AG04450 (cell line): ENCODE data around the gene MTA1. TPM values are rescaled to one million over a fixed set of nuclear protein-coding genes. Genes with fewer than 3 reads are reported as not detected.
A peak's percentile ranks its signal among the peaks of the same experiment; 100 is the strongest.

Experiments used
- CTCF ChIA-PET: fragments of 300-600, 350-600 bp; formaldehyde crosslinking; extraction: SDS; loops from one replicate; lab custom pipeline; 2022; ENCODE audit warnings: antibody characterized with exemption, inconsistent platforms; lab: Charles Lee
- POLR2A ChIA-PET: fragments of 350-600 bp; formaldehyde crosslinking; extraction: SDS; loops from one replicate; lab custom pipeline; 2021; ENCODE audit warnings: antibody characterized with exemption, inconsistent platforms; lab: Yijun Ruan, JAX
- DNase-seq: peaks from one replicate; pipeline ENCODE4 v3.0.0-alpha.2; 2011; ENCODE audit warnings: low read depth, low spot score
- H3K27ac ChIP-seq: one replicate; pipeline ENCODE4 v1.5.1; 2012; ENCODE audit warnings: low read depth, low read length, control low read depth
- H3K27me3 ChIP-seq: one replicate; pipeline ENCODE4 v1.6.0; 2012; ENCODE audit warnings: low read length; ENCODE audit not compliant: control insufficient read depth, insufficient read depth
- H3K4me3 ChIP-seq: 2 replicates; pipeline ENCODE4 v1.5.1; 2011; ENCODE audit warnings: mild to moderate bottlenecking, low read depth, low read length, control low read depth
- H3K9me3 ChIP-seq: 2 replicates; pipeline ENCODE4 v1.5.1; 2012; ENCODE audit warnings: low read length; ENCODE audit not compliant: control insufficient read depth, insufficient read depth
- polyA plus RNA-seq: library from polyadenylated mRNA; depleted of rRNA; stranded (reverse); fragments of >200 nt; gene quantifications from 2 replicates; pipeline ENCODE4 v1.2.3, GENCODE V29; 2011
- TF ChIP-seq, protein P1 (sequence below): IDR thresholded peaks from 2 replicates; pipeline ENCODE4 v1.5.1; 2011; ENCODE audit warnings: low read depth, low read length, control low read depth, inconsistent platforms

MTA1 gene
- polyA plus RNA-seq, 1 experiment, result 36.0 TPM

DNA sequence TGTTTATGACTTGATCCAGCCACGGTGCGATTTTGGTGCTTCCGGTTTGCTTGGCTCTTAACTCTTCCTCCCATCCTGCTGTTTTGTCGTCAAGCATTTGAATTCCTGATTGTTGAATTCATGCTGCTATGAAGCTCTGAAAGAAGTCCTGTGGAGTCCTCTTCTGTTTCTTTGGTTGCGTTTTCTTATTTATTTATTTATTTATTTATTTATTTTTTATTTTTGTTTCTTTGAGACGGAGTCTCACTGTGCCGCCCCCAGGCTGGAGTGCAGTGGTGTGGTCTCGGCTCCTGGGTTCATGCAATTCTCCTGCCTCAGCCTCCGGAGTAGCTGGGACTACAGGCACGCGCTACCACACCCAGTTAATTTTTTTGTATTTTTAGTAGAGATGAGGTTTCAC lies 3.0 kb upstream of the MTA1 start:
- H3K9me3 ChIP-seq, result no peaks in the 10 kb centered on the region; the same call in 1 of the 2 replicates
- ChIA-PET CTCF (no interaction called here), POLR2A (no interaction called here)
- H3K27me3 ChIP-seq, result no peaks in the 10 kb centered on the region
- TF ChIP-seq, protein P1, sequence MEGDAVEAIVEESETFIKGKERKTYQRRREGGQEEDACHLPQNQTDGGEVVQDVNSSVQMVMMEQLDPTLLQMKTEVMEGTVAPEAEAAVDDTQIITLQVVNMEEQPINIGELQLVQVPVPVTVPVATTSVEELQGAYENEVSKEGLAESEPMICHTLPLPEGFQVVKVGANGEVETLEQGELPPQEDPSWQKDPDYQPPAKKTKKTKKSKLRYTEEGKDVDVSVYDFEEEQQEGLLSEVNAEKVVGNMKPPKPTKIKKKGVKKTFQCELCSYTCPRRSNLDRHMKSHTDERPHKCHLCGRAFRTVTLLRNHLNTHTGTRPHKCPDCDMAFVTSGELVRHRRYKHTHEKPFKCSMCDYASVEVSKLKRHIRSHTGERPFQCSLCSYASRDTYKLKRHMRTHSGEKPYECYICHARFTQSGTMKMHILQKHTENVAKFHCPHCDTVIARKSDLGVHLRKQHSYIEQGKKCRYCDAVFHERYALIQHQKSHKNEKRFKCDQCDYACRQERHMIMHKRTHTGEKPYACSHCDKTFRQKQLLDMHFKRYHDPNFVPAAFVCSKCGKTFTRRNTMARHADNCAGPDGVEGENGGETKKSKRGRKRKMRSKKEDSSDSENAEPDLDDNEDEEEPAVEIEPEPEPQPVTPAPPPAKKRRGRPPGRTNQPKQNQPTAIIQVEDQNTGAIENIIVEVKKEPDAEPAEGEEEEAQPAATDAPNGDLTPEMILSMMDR, result no peak
- no peak for DNase-seq
- H3K4me3 ChIP-seq, result no peak overlapping the region
- H3K27ac ChIP-seq, result no peak overlapping the region

- no peak for DNase-seq
- POLR2A ChIA-PET, result no interaction called here
- Histone ChIP-seq H3K27ac (no peak overlapping the region), H3K9me3 (no peaks in the 10 kb centered on the region; the same call in 1 of the 2 replicates), H3K27me3 (no peaks in the 10 kb centered on the region), H3K4me3 (no peak overlapping the region)
- CTCF ChIA-PET, result interaction anchor here (1.3 kb wide), 1 partner anchor 47 kb away, joined by 4 read pairs; no protein-coding TSS in a partner anchor
- TF ChIP-seq, protein P1, result no peak
These were observed 1.9 kb upstream of the MTA1 start for GRCh38 chr14:105417690-105418121.

DNA sequence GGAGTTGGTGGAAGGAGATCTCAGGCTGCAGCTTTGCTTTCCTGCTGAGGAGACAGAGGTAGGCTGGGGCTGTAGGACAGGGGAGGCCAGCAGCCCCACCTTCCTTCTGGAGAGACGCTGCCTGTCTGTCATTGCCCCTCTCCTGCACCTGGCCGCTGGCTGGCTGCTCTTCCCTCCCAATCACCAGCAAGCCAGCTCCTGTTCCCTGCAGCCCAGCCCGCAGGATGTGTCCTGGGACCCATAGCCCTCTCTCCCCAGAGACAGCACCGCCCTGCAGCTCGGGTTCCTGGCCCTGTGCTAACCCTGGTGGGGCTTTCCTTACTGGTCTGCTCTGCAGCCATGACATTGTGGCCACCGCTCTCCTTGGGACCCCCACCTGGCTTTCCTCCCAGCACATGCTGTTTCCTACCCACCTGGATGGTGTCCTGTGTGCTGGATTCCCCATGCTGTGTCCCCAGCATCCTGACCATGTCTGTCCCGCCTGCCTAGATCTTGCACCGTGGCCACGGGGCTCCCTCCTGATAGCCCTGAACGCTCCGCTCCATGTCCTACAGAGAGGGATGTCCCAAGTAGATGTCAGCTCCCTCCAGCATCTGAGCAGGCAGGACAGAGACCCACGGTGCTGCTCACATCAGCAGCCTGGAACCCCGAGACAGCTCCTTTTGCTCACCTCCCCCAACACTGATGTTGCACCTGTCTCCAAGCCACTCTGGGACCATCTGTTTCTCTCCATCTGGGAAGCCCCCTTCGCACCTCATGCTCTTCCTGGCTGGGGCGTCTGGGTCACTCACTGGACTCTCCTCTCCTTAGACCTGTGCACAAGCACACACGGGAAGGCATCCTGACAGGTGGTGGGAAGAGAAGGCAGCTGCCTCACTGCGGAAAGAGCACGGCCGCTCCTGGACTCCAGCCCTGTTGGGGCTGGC lies 1.1 kb upstream of the MTA1 start:
- no peaks in the 10 kb centered on the region for H3K27me3 ChIP-seq
- H3K27ac ChIP-seq, result no peak overlapping the region
- TF ChIP-seq, protein P1, result no peak
- ChIA-PET POLR2A (no interaction called here), CTCF (interaction anchor here (1.3 to 1.4 kb wide), 2 partner anchors 48 to 62 kb away, joined by 4 to 5 read pairs; no protein-coding TSS in a partner anchor)
- no peak for DNase-seq
- H3K4me3 ChIP-seq, result peak overlapping the region; percentile 80
- no peaks in the 10 kb centered on the region; the same call in 1 of the 2 replicates for H3K9me3 ChIP-seq

DNA sequence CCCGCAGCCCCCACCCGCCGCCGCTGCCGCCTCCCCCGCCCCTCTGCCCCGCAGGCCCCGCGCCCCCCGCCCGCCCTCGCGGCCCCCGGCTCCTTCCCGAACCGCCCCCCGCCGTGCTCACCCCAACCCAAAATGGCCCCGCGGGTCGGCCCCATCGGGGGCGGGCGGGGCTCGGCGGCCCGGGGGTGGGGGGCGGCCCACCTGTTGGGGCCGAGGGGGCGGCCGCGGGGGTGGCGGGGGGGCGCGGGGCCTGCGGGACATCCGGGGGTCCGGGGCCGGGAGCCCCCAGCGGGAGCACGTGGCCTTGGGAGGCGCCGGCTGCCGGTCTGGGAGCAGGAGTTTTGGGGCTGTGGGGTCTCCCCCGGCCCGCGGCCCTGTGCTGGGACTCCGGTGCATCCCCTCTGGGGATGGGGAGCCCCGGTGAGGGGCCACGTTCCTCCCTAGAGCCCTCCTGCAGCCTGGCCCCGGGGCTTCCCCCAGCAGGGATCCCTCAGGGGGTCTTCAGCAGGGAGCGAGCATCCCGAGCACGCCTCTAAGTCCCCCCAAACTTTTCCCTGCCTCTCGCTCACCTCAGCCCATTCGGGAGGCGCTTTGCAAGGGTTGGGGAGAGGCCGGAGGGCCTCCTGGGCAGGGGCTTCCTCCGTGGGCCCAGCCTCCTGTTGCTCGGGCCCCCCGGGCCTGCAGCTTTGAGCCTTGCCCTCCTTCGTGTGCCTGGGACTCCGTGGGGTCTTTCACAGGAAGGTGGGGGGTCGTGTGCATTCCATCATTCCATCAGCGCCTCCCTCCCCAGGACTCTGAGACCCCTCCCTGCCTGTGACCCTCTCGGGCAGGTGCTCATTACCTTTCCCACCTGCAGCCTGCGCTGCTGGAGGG lies 710 bp downstream of the MTA1 start:
- DNase-seq, result no peak
- H3K4me3 ChIP-seq, result peak overlapping the region; percentile 80
- H3K9me3 ChIP-seq, result no peaks in the 10 kb centered on the region; the same call in 1 of the 2 replicates
- POLR2A ChIA-PET, result no interaction called here
- H3K27ac ChIP-seq, result no peak overlapping the region
- TF ChIP-seq, protein P1, result no peak
- CTCF ChIA-PET, result no interaction called here
- H3K27me3 ChIP-seq, result no peaks in the 10 kb centered on the region
